Naive B cell (primary cell): Measurements from ENCODE around the gene BLOC1S5. TPM values are rescaled to one million over a fixed set of nuclear protein-coding genes. Genes with fewer than 3 reads are reported as not detected.

Experiments used
- ATAC-seq, 2 donors: fragments of 150-1000 bp; cut with Tn5 transposase; 2 replicates each; pipeline ENCODE4 v1.10.0; 2021; ENCODE audit warnings: low read depth in 2 of 2, mild to moderate bottlenecking in 2 of 2, moderate library complexity in 2 of 2
- DNase-seq: peaks from one replicate; pipeline ENCODE4 v3.0.0; 2022
- H3K27ac Mint-ChIP-seq, 6 donors: one replicate each; pipeline ENCODE4 v1.8.0; 2020 to 2022; ENCODE audit warnings: mild to moderate bottlenecking in 6 of 6, mixed read lengths in 6 of 6, moderate library complexity in 5 of 6, inconsistent platforms in 2 of 6
- H3K27me3 Mint-ChIP-seq, 3 donors: one replicate each; pipeline ENCODE4 v1.8.0; 2021 to 2022; ENCODE audit warnings: mixed read lengths in 3 of 3, mild to moderate bottlenecking in 1 of 3
- H3K36me3 Mint-ChIP-seq, 2 donors: one replicate each; pipeline ENCODE4 v1.8.0; 2020 to 2022; ENCODE audit warnings: mixed read lengths in 2 of 2, inconsistent platforms in 1 of 2, mild to moderate bottlenecking in 1 of 2
- H3K4me1 Mint-ChIP-seq, 3 donors: one replicate each; pipeline ENCODE4 v1.8.0; 2020 to 2022; ENCODE audit warnings: mixed read lengths in 3 of 3, inconsistent platforms in 1 of 3, mild to moderate bottlenecking in 1 of 3, moderate library complexity in 1 of 3
- H3K4me3 Mint-ChIP-seq, 8 donors: one replicate each; pipeline ENCODE4 v1.8.0; 2020 to 2022; ENCODE audit warnings: mild to moderate bottlenecking in 8 of 8, mixed read lengths in 8 of 8, moderate library complexity in 8 of 8, inconsistent platforms in 2 of 8
- H3K9me3 Mint-ChIP-seq, 7 donors: one replicate each; pipeline ENCODE4 v1.8.0; 2020 to 2022; ENCODE audit warnings: mixed read lengths in 7 of 7, mild to moderate bottlenecking in 5 of 7, inconsistent platforms in 2 of 7, moderate library complexity in 1 of 7
- polyA plus RNA-seq, 6 donors: library from polyadenylated mRNA; unstranded; fragments of 300-500 nt; fragmentation: Illumina TruSeq; gene quantifications; one replicate each; pipeline ENCODE4 v1.2.3, GENCODE V29; 2021; ENCODE audit warnings: low read depth in 6 of 6

Gene BLOC1S5
- polyA plus RNA-seq, 6 donors from 2014 or later, result 20.1 to 52.2 (median 32.1) TPM

GRCh38 chr6:7970616-7971015, 93.6 kb downstream of the BLOC1S5 start:
- Mint-ChIP-seq H3K4me1 (peaks cover 11 to 20% (median 12%) of the 10 kb centered on the region in 3 donors), H3K27ac (no peak overlapping the region), H3K36me3 (peaks cover 11 to 18% of the 10 kb centered on the region in 2 donors), H3K9me3 (peaks cover 5 to 19% (median 9%) of the 10 kb centered on the region in 7 donors), H3K4me3 (peak overlapping the region in 1 of 8 donors; percentile 12), H3K27me3 (peaks cover 7 to 14% (median 7%) of the 10 kb centered on the region in 3 donors)
- DNase-seq, result no peak
- no peak for ATAC-seq

Other genes with a start within 250 kb of the BLOC1S5 start
- 100 to 1,000 TPM in 5 of 6 donors, 10 to 100 TPM in 1; 82.1 to 258 (median 205) TPM for gene TXNDC5, start 153.6 kb downstream of the BLOC1S5 start, polyA plus RNA-seq
- gene EEF1E1, start 38.2 kb upstream of the BLOC1S5 start, polyA plus RNA-seq, result 10 to 100 TPM; 59.3 to 98.1 (median 61.6) TPM